ENCODE measurements around the gene CNDP2.

Gene CNDP2

GRCh38 chr18:74495581-74496507 is at the start of gene CNDP2:
TSS of gene CNDP2 (plus strand) at chr18:74496363. CDS start at chr18:74499974, 3,611 bp downstream.
- peak; percentile 100 for DNase-seq

GRCh38 chr18:74446631-74447403 is 49.3 kb upstream of the CNDP2 start:
- no peak for DNase-seq

- no peak for DNase-seq
Measured at GRCh38 chr18:74447404-74448152, 48.6 kb upstream of the CNDP2 start.

GRCh38 chr18:74450626-74451025 is 45.5 kb upstream of the CNDP2 start:
- DNase-seq: no peak

GRCh38 chr18:74451148-74451547 is 45.0 kb upstream of the CNDP2 start:
- no peak for DNase-seq

GRCh38 chr18:74453016-74453566 is 43.1 kb upstream of the CNDP2 start:
- DNase-seq: no peak

GRCh38 chr18:74453642-74454198 is 42.4 kb upstream of the CNDP2 start:
- no peak for DNase-seq

- no peak for DNase-seq
Measured at GRCh38 chr18:74454279-74454751, 41.8 kb upstream of the CNDP2 start.

- DNase-seq: no peak
Measured at GRCh38 chr18:74455386-74455785, 40.8 kb upstream of the CNDP2 start.

- no peak for DNase-seq
Measured at GRCh38 chr18:74456017-74456348, 40.2 kb upstream of the CNDP2 start.

GRCh38 chr18:74456349-74457042 is 39.7 kb upstream of the CNDP2 start:
- DNase-seq: no peak

GRCh38 chr18:74457043-74457724 is 39.0 kb upstream of the CNDP2 start, which contains the start of gene DIPK1C:
TSS of gene DIPK1C (minus strand) at chr18:74457308. CDS start at chr18:74457259, 49 bp downstream.
- DNase-seq: no peak

- no peak for DNase-seq
Measured at GRCh38 chr18:74457725-74458421, 38.3 kb upstream of the CNDP2 start.

- DNase-seq: no peak
Measured at GRCh38 chr18:74459889-74460288, 36.3 kb upstream of the CNDP2 start.

GRCh38 chr18:74460825-74461224 is 35.3 kb upstream of the CNDP2 start:
- DNase-seq: no peak

- no peak for DNase-seq
Measured at GRCh38 chr18:74463254-74463653, 32.9 kb upstream of the CNDP2 start.

GRCh38 chr18:74463983-74464382 is 32.2 kb upstream of the CNDP2 start:
- no peak for DNase-seq

- no peak for DNase-seq
Measured at GRCh38 chr18:74465775-74466174, 30.4 kb upstream of the CNDP2 start.

- DNase-seq: no peak
Measured at GRCh38 chr18:74468547-74469061, 27.6 kb upstream of the CNDP2 start.

GRCh38 chr18:74472312-74472711 is 23.9 kb upstream of the CNDP2 start:
- DNase-seq: no peak

All from NCI-H510A (cell line).